ENCODE measurements around the gene PNCK.

DNA sequence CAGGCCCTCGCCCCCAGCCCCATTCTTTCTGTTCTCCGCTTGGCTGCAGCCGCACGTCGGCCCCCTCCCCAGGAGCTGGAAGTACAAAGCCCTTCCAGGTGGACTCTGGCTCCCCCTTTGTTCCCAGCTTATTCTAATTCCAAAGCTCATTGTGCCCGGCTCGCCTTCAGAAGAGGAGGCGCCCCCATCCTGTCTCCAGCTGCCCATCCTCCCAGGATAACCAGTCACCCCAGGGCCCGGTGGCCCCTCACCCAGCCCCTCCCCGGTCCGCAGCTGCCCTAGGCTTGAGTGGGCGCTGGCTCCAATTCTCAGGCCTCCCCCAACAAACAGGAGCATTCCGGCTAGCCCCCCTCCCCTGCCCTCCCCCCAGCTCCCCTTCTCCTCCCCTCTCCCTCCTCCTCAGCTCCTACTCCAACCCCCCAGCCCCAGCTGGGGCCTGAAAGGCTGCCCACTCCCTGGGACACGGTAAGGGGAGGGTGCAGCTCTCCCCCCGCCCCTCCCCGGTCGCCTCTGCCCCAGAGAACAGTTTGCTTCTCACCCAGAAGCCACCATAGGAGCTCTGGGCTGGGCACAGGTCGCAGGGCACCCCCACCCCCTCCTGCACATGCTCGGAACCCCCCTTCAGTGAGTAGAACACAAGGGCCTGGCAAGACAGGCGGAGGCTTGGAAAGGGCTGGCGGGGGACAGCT lies 11.0 kb upstream of the PNCK start:
- no peak for TF ChIP-seq ZNF70 (CRISPR knock-in tag; IDR thresholded peaks at IDR 0.05)
- no peak for TF ChIP-seq PPARA (CRISPR knock-in tag; IDR thresholded peaks at IDR 0.05; ENCODE audit: borderline replicate concordance)
- TF ChIP-seq CREB5 (CRISPR knock-in tag; IDR thresholded peaks at IDR 0.05; ENCODE audit: low read depth): no peak
